Thymus (tissue), 11 donors: ENCODE measurements around the gene KIAA1217. TPM values are rescaled to one million over a fixed set of nuclear protein-coding genes. Genes with fewer than 3 reads are reported as not detected.
A peak's percentile ranks its signal among the peaks of the same experiment; 100 is the strongest.

Experiments used
- DNase-seq, 9 donors: peaks; one replicate each; pipeline ENCODE4 v3.0.0-alpha.2; 2013; ENCODE audit warnings: low spot score in 9 of 9, low read depth in 6 of 9, missing footprints in 1 of 9
- H3K27ac ChIP-seq, 2 donors: one replicate each; pipeline ENCODE4 v1.5.1; 2013; ENCODE audit warnings: control low read depth in 1 of 2, low read depth in 1 of 2, low read length in 1 of 2, mild to moderate bottlenecking in 1 of 2, moderate library complexity in 1 of 2
- H3K27me3 ChIP-seq, 2 donors: one replicate each; pipeline ENCODE4 v1.5.1; 2013; ENCODE audit warnings: low read length in 1 of 2; ENCODE audit not compliant: control insufficient read depth in 2 of 2, insufficient read depth in 1 of 2
- H3K36me3 ChIP-seq, 2 donors: one replicate each; pipeline ENCODE4 v1.5.1; 2013; ENCODE audit warnings: low read length in 1 of 2, mild to moderate bottlenecking in 1 of 2, moderate library complexity in 1 of 2; ENCODE audit not compliant: control insufficient read depth in 2 of 2, insufficient read depth in 2 of 2
- H3K4me1 ChIP-seq, 2 donors: one replicate each; pipeline ENCODE4 v1.5.1; 2013; ENCODE audit warnings: low read length in 2 of 2; ENCODE audit not compliant: control insufficient read depth in 2 of 2, insufficient read depth in 2 of 2
- H3K4me3 ChIP-seq, 2 donors: one replicate each; pipeline ENCODE4 v1.5.1; 2013; ENCODE audit warnings: low read length in 2 of 2, control low read depth in 1 of 2, mild to moderate bottlenecking in 1 of 2
- H3K9me3 ChIP-seq, 2 donors: one replicate each; pipeline ENCODE4 v1.5.1; 2013; ENCODE audit warnings: low read length in 1 of 2, mild to moderate bottlenecking in 1 of 2; ENCODE audit not compliant: control insufficient read depth in 2 of 2, insufficient read depth in 1 of 2
- WGBS: extraction: QIAGEN DNeasy Blood & Tissue Kit; methylation state at CpG from one replicate; pipeline ENCODE4 v1.1.7; 2013; 5-methylcytosine and 5-hydroxymethylcytosine counted together
- polyA plus RNA-seq: library from polyadenylated mRNA; stranded (reverse); fragments of 200-250 nt; gene quantifications from one replicate; pipeline ENCODE4 v1.2.3, GENCODE V29; 2013
- total RNA-seq: library from RNA; stranded (reverse); fragments of 120-200 nt; gene quantifications from one replicate; pipeline ENCODE4 v1.2.4, GENCODE V29; 2013
- donor health status: healthy.

Gene KIAA1217
- total and polyA plus RNA-seq, 2 donors: 9.7 to 30.5 TPM

DNA sequence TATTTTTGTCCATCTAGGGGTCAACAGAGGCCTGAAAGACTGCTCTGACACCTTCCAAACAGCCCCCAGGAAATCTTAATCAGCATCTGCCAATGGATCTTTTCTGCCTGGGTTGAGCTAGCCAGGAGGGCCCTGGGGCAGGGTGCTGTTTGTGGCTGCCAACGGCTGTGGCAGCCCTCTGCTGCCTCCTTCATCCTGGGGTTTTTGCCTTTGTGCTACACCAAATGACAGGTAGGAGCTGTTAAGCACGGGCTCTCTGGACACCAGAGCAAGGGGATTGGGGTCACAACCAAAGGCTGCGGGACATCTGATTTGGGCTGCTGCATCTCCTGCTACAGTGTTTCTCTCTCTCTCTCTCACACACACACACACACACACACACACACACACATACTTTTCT is 2.0 kb upstream of the KIAA1217 start:
- 95% methylated on average over 3 of the region's 3 CpGs for WGBS
- H3K36me3 ChIP-seq: no peaks in the 10 kb centered on the region
- peak overlapping the region in 1 of 2 donors; percentile 43 for H3K27ac ChIP-seq
- no peaks in the 10 kb centered on the region for H3K9me3 ChIP-seq
- peaks cover 0 to 8% of the 10 kb centered on the region in 2 donors for H3K4me1 ChIP-seq
- peaks cover 11 to 20% of the 10 kb centered on the region in 2 donors for H3K27me3 ChIP-seq
- no peak for DNase-seq
- no peak overlapping the region for H3K4me3 ChIP-seq

DNA sequence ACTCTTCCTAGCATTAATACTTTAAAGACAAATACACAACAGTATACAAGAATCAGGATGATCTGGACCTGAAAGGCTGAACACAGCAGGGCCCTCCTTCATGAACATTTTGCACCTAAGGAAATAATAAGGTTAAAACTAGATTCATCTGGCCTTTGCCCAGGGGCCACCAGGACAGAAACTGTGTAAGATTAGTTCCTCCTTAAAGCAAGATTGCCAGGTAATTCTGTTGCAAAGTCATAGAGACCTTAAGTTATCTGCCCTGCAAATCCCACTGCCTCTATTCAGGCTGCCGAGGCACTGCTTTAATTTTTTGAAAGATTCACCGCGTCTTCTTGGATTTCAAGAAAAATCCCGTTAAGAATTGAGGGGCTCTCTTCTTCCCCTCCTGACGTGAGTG is 1.6 kb upstream of the KIAA1217 start:
- DNase-seq: no peak
- Histone ChIP-seq H3K9me3 (no peaks in the 10 kb centered on the region), H3K4me3 (no peak overlapping the region), H3K27me3 (peaks cover 11 to 20% of the 10 kb centered on the region in 2 donors), H3K4me1 (peaks cover 0 to 6% of the 10 kb centered on the region in 2 donors), H3K36me3 (no peaks in the 10 kb centered on the region), H3K27ac (peak overlapping the region in 1 of 2 donors; percentile 78)
- WGBS: 84% methylated on average over 5 of the region's 5 CpGs

DNA sequence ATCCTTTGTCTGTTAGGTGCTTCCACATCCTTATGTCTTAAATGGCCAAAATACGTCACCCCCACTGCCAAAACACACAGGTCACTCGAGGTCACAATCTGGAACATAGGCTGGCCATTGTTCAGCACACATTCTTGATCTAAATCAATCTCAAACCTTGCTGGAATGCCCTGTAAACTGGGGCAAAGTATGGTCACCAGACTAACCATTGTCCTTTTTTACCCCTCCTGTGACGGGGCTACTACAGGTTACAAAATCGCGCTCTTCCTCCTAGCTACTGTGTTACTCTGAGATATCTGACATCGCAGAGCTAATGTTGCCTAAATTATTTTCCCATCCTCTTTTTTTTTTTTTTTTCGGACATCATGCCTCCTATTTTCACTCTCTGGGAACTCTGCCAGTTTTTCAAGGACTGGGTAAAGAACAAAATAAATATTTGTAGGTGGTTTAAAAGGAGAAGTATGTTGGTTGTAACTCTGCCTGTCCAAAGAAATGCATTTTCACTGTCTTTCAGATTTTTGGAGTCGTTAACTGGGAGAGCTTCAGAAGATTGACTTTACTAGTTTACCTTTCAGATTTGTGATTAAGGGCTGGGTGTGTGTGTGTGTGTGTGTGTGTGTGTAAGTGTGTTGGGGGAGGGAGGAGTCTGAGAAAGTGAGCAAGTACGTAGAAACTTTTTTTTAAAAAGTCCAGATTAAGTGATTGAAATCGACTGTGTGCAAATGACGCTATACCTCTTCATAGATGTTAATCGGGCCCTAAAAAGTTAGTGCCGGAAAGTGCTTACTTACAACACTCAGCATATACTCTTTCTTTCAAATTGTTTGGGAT is 942 bp upstream of the KIAA1217 start:
- H3K4me3 ChIP-seq: no peak overlapping the region
- H3K4me1 ChIP-seq: peaks cover 0 to 6% of the 10 kb centered on the region in 2 donors
- no peaks in the 10 kb centered on the region for H3K9me3 ChIP-seq
- WGBS: 83% methylated on average over 13 of the region's 13 CpGs
- peak overlapping the region; percentile 69 to 78 for H3K27ac ChIP-seq
- peaks cover 11 to 20% of the 10 kb centered on the region in 2 donors for H3K27me3 ChIP-seq
- H3K36me3 ChIP-seq: no peaks in the 10 kb centered on the region
- DNase-seq: no peak

- H3K4me3 ChIP-seq: peak overlapping the region; percentile 18 to 26
- H3K9me3 ChIP-seq: no peaks in the 10 kb centered on the region
- H3K27ac ChIP-seq: peak overlapping the region in 1 of 2 donors; percentile 78
- whole genome bisulfite sequencing: 10% methylated on average over 5 of the region's 5 CpGs
- peak in 1 of 9 donors; percentile 13 for DNase-seq
- H3K36me3 ChIP-seq: no peaks in the 10 kb centered on the region
- H3K27me3 ChIP-seq: peaks cover 11 to 20% of the 10 kb centered on the region in 2 donors
- peaks cover 0 to 6% of the 10 kb centered on the region in 2 donors for H3K4me1 ChIP-seq
Observed at GRCh38 chr10:24209432-24209771, 464 bp downstream of the KIAA1217 start.

DNA sequence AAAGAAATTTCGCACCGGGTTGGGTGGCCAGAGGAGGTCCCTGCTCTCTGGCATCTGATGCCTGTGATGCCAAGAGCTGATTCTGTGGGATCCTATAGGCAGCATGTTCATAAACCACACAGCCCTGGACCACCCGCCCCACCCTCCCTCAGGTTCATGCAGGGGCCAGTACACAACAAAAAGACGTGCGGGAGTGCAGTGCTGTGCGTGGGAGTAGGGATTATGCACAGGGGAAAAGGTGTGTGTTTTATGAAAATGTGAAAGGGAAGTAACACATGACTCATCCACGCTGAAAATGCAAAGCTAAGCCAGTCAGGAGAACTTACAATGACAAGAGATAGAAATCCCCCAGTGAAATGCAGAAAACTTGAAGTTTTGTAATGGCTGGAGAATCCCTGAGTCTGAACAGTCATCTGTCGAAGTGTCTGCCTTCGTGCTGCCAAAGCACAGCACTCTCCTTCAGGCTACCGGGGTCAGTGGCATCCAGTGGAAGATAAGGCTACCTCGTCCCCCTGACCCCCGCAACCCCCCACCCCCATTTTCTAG is 1.1 kb downstream of the KIAA1217 start:
- Histone ChIP-seq H3K4me3 (peak overlapping the region in 1 of 2 donors; percentile 26), H3K27me3 (peaks cover 11 to 20% of the 10 kb centered on the region in 2 donors), H3K9me3 (no peaks in the 10 kb centered on the region), H3K27ac (peak overlapping the region in 1 of 2 donors; percentile 78), H3K4me1 (peaks cover 0 to 11% of the 10 kb centered on the region in 2 donors), H3K36me3 (no peaks in the 10 kb centered on the region)
- WGBS: 42% methylated on average over 12 of the region's 12 CpGs
- peak in 2 of 9 donors; percentile 8 to 26 for DNase-seq

DNA sequence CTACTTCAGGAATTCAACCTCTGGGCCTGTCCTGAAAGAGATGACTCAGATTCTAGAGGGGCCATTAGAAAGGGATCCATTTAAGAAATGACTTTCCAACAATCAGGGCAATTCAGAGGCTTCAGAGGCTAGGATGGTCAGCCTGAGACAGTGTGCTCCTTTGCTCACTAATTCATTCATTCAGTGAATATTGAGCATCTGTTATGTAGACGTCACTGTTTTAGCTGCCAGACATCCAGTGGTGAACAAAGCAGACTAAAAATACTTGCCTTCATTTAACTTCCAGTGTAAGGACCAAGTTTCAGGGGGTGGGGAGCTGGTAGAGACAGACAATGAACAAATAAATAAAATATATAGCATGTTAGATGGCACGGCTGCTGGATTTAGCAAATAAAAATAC is 1.6 kb downstream of the KIAA1217 start:
- DNase-seq: no peak
- Histone ChIP-seq H3K36me3 (no peaks in the 10 kb centered on the region), H3K9me3 (no peaks in the 10 kb centered on the region), H3K4me1 (peaks cover 0 to 11% of the 10 kb centered on the region in 2 donors), H3K27ac (peak overlapping the region in 1 of 2 donors; percentile 51), H3K27me3 (peaks cover 11 to 20% of the 10 kb centered on the region in 2 donors), H3K4me3 (no peak overlapping the region)
- 85% methylated on average over 2 of the region's 2 CpGs for WGBS

DNA sequence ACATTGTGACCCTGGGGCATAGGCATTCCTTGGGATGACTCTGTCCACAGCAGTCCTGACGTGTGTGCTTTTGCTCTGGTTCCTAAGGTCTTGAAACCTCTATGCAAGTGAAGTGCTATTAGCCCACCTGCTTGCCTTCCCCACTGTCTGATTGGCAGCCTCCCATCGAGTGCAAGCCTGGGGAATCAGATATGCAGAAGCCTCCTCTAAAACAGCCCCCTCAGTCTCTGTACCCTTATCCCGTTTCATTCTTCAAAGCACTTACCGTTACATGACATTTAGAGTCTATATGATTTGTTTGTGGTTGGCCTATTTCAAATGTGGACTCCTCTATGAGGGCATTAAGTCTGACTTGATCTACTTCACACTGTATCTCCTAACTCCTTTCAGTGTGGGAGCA is 4.3 kb downstream of the KIAA1217 start:
- no peak for DNase-seq
- no peak overlapping the region for H3K27ac ChIP-seq
- H3K36me3 ChIP-seq: no peaks in the 10 kb centered on the region
- no peaks in the 10 kb centered on the region for H3K9me3 ChIP-seq
- H3K4me1 ChIP-seq: peaks cover 0 to 5% of the 10 kb centered on the region in 2 donors
- 79% methylated on average over 4 of the region's 4 CpGs for WGBS
- no peak overlapping the region for H3K4me3 ChIP-seq
- peaks cover 11 to 18% of the 10 kb centered on the region in 2 donors for H3K27me3 ChIP-seq

- WGBS: 96% methylated on average over 2 of the region's 2 CpGs
- peaks cover 9 to 13% of the 10 kb centered on the region in 2 donors for H3K27me3 ChIP-seq
- H3K36me3 ChIP-seq: no peaks in the 10 kb centered on the region
- H3K27ac ChIP-seq: no peak overlapping the region
- H3K4me3 ChIP-seq: no peak overlapping the region
- DNase-seq: no peak
- H3K9me3 ChIP-seq: no peaks in the 10 kb centered on the region
- H3K4me1 ChIP-seq: peaks cover 0 to 5% of the 10 kb centered on the region in 2 donors
Observed at GRCh38 chr10:24213881-24214280, 4.9 kb downstream of the KIAA1217 start.

- no peak overlapping the region for H3K4me3 ChIP-seq
- no peaks in the 10 kb centered on the region for H3K36me3 ChIP-seq
- H3K27ac ChIP-seq: peak overlapping the region in 1 of 2 donors; percentile 11
- H3K9me3 ChIP-seq: no peaks in the 10 kb centered on the region
- DNase-seq: no peak
- H3K27me3 ChIP-seq: peaks cover 5% of the 10 kb centered on the region in 2 donors
- H3K4me1 ChIP-seq: peaks cover 0 to 5% of the 10 kb centered on the region in 2 donors
- 90% methylated on average over 5 of the region's 5 CpGs for WGBS
Observed at GRCh38 chr10:24214762-24215161, 5.8 kb downstream of the KIAA1217 start.
